Uterus (tissue), 2 donors: ENCODE measurements around the gene IGLL1.
"Not testable (repeated sequence)": the region's sequence is repeated elsewhere in the genome, so short reads cannot be mapped to it uniquely, and the experiment has no call there.

Source experiments
- CTCF ChIP-seq, 4 experiments: fragments of 200-600 bp in 2 of 4; fragments of 450-650 bp in 2 of 4; sonication (generic) in 2 of 4; IDR thresholded peaks; one replicate each; pipeline ENCODE4 v1.5.1; 2016 to 2019; ENCODE audit warnings: antibody characterized with exemption in 4 of 4, mild to moderate bottlenecking in 2 of 4, moderate library complexity in 1 of 4
- POLR2A ChIP-seq, 2 donors: fragments of 450-650 bp; IDR thresholded peaks; one replicate each; pipeline ENCODE4 v1.6.1; 2016; ENCODE audit warnings: antibody characterized with exemption in 2 of 2, mild to moderate bottlenecking in 1 of 2, moderate library complexity in 1 of 2

GRCh38 chr22:23540837-23541236 is 39.3 kb downstream of the IGLL1 start:
- TF ChIP-seq CTCF, POLR2A (IDR thresholded peaks at IDR 0.05): not testable (repeated sequence)
